Right lobe of liver (tissue), 4 donors: Measurements from ENCODE around the gene CZIB.

Experiments used
- POLR2A ChIP-seq: fragments of 450-650 bp; IDR thresholded peaks from one replicate; pipeline ENCODE4 v1.6.1; 2017; ENCODE audit warnings: antibody characterized with exemption, mild to moderate bottlenecking
- TF ChIP-seq, protein P1 (sequence below), 4 donors: fragments of 200-600 bp in 3 of 4; fragments of 450-650 bp in 1 of 4; IDR thresholded peaks; one replicate each; pipeline versions ENCODE4 v1.5.1 to v1.8.0; 2016 to 2022; ENCODE audit warnings: antibody characterized with exemption in 4 of 4, mild to moderate bottlenecking in 2 of 4
- donor health status: DM: no; HTN: no; CAD: no.
- donor health status: DM: no; HTN: no; CAD: no.
- donor health status: DM: no; HTN: yes; CAD: no.

DNA sequence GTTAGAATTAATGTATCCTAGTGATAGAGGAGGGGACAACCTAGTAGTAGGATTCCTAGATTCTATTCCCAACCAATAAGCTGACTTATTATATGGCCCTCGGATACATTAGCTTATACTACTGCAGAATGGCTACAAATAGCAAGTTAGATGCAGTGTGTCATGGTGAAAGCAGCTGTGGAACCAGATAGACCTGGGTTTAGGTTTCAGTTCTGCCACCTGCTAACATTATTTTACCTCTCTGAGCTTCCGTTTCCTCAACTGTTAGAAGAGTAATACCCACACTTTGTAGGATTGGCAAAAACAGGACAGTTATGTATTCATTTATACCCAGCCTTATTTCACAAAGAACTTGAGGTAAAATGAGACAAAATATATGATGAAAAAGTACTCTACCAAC, 39.5 kb upstream of the CZIB start:
- TF ChIP-seq, protein P1, sequence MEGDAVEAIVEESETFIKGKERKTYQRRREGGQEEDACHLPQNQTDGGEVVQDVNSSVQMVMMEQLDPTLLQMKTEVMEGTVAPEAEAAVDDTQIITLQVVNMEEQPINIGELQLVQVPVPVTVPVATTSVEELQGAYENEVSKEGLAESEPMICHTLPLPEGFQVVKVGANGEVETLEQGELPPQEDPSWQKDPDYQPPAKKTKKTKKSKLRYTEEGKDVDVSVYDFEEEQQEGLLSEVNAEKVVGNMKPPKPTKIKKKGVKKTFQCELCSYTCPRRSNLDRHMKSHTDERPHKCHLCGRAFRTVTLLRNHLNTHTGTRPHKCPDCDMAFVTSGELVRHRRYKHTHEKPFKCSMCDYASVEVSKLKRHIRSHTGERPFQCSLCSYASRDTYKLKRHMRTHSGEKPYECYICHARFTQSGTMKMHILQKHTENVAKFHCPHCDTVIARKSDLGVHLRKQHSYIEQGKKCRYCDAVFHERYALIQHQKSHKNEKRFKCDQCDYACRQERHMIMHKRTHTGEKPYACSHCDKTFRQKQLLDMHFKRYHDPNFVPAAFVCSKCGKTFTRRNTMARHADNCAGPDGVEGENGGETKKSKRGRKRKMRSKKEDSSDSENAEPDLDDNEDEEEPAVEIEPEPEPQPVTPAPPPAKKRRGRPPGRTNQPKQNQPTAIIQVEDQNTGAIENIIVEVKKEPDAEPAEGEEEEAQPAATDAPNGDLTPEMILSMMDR (IDR thresholded peaks at IDR 0.05), result no peak
- TF ChIP-seq POLR2A, result no peak
